Fibroblast of lung (primary cell): ENCODE results near the gene SEMA4D. TPM values are rescaled to one million over a fixed set of nuclear protein-coding genes. Genes with fewer than 3 reads are reported as not detected.
"Not testable (repeated sequence)": the region's sequence is repeated elsewhere in the genome, so short reads cannot be mapped to it uniquely, and the experiment has no call there.

Experiments
- DNase-seq, 2 donors: peaks; one replicate each; pipeline versions ENCODE4 v3.0.0 to v3.0.0-alpha.2; 2010; ENCODE audit warnings: low read depth in 2 of 2
- H2AFZ ChIP-seq: 2 replicates; pipeline ENCODE4 v1.5.1; 2012; ENCODE audit warnings: low read length, control low read depth, inconsistent platforms
- H3K27ac ChIP-seq: 2 replicates; pipeline ENCODE4 v1.5.1; 2011; ENCODE audit warnings: low read length, control low read depth; ENCODE audit not compliant: insufficient read depth
- H3K27me3 ChIP-seq: 2 replicates; pipeline ENCODE4 v1.5.1; 2011; ENCODE audit warnings: mild to moderate bottlenecking, low read length; ENCODE audit not compliant: control insufficient read depth, insufficient read depth
- H3K36me3 ChIP-seq: 2 replicates; pipeline ENCODE4 v1.5.1; 2011; ENCODE audit warnings: low read length; ENCODE audit not compliant: control insufficient read depth, insufficient read depth
- H3K4me1 ChIP-seq: 2 replicates; pipeline ENCODE4 v1.5.1; 2011; ENCODE audit warnings: low read length; ENCODE audit not compliant: control insufficient read depth, insufficient read depth; ENCODE audit errors: extremely low read depth
- H3K4me2 ChIP-seq: 2 replicates; pipeline ENCODE4 v1.5.1; 2011; ENCODE audit warnings: low read length, control low read depth; ENCODE audit not compliant: insufficient read depth; ENCODE audit errors: extremely low read depth
- H3K4me3 ChIP-seq, 4 experiments: fragments of 200-600 bp in 1 of 4; sonication (generic) in 1 of 4; replicated peaks in 1 of 4; 2 replicates each; pipeline ENCODE4 v1.5.1; 2011 to 2016; ENCODE audit warnings: low read length in 4 of 4, low read depth in 3 of 4, mild to moderate bottlenecking in 3 of 4, control low read depth in 2 of 4, inconsistent platforms in 1 of 4, mixed read lengths in 1 of 4; ENCODE audit not compliant: insufficient read depth in 1 of 4; ENCODE audit errors: control extremely low read depth in 1 of 4
- H3K79me2 ChIP-seq: 2 replicates; pipeline ENCODE4 v1.5.1; 2012; ENCODE audit warnings: mild to moderate bottlenecking, low read length, inconsistent platforms; ENCODE audit not compliant: control insufficient read depth, insufficient read depth
- H3K9ac ChIP-seq: 2 replicates; pipeline ENCODE4 v1.5.1; 2011; ENCODE audit warnings: mild to moderate bottlenecking, low read length, control low read depth; ENCODE audit not compliant: insufficient read depth
- H3K9me3 ChIP-seq: 2 replicates; pipeline ENCODE4 v1.5.1; 2012; ENCODE audit warnings: low read depth, low read length; ENCODE audit not compliant: control insufficient read depth, insufficient read depth
- H4K20me1 ChIP-seq: 2 replicates; pipeline ENCODE4 v1.5.1; 2011; ENCODE audit warnings: low read length; ENCODE audit not compliant: control insufficient read depth, insufficient read depth; ENCODE audit errors: extremely low read depth
- EZH2 ChIP-seq: IDR thresholded peaks from 2 replicates; pipeline ENCODE4 v1.5.1; 2012; ENCODE audit warnings: low read length, control low read depth, mild to moderate bottlenecking; ENCODE audit errors: missing control alignments
- polyA plus RNA-seq, 2 donors: library from polyadenylated mRNA; depleted of rRNA in 1 of 2; stranded (reverse) in 1 of 2; unstranded in 1 of 2; fragments of >200 nt; gene quantifications; 2 replicates each; pipeline ENCODE4 v1.2.1, GENCODE V29; 2011 to 2012; ENCODE audit warnings: missing spikeins in 1 of 2
- total RNA-seq: library from RNA; depleted of rRNA; stranded (reverse); fragments of >200 nt; gene quantifications from 2 replicates; pipeline ENCODE4 v1.2.1, GENCODE V29; 2014
- TF ChIP-seq, protein P1 (sequence below), 2 donors: IDR thresholded peaks in 1 of 2; conservative IDR thresholded peaks in 1 of 2; 1 replicate in 1 of 2; 2 replicates in 1 of 2; pipeline ENCODE4 v1.5.1; 2011 to 2012; ENCODE audit warnings: low read length in 2 of 2, control low read depth in 1 of 2, inconsistent platforms in 1 of 2, low read depth in 1 of 2, mild to moderate bottlenecking in 1 of 2

Gene SEMA4D
- total and polyA plus RNA-seq, 2 donors (not counting 1 experiment from before 2014, with no cell fraction given), result 0.67 to 2.6 TPM

DNA sequence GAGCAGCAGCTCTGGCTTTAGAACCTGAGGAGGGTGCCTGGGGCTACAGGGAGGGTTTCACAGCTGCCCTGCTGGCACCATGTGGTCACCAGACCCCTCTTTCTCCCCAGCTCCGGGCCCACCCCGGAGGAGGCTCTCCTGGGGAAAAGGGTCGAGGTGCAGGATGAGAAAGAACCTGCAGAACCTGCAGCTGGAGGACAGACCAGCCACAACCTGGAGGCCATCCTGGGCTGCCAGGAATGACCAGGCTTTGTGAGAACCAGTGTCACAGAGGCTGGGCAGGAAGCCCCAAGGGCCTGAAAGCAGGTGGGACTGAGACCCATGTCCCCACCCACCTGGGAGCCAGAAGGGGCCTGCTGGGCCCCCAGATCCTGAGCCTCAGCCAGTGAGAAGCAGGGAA is 23.0 kb downstream of the SEMA4D start:
- Histone ChIP-seq H3K79me2 (no peaks in the 10 kb centered on the region), H3K27ac (no peak overlapping the region), H3K4me3 (no peak overlapping the region), H3K9me3 (no peaks in the 10 kb centered on the region), H3K36me3 (no peaks in the 10 kb centered on the region), H3K4me1 (no peaks in the 10 kb centered on the region), H3K4me2 (no peak overlapping the region), H3K27me3 (no peaks in the 10 kb centered on the region), H4K20me1 (no peaks in the 10 kb centered on the region), H2AFZ (no peak overlapping the region), H3K9ac (no peak overlapping the region)
- TF ChIP-seq EZH2, result no peak
- TF ChIP-seq, protein P1, sequence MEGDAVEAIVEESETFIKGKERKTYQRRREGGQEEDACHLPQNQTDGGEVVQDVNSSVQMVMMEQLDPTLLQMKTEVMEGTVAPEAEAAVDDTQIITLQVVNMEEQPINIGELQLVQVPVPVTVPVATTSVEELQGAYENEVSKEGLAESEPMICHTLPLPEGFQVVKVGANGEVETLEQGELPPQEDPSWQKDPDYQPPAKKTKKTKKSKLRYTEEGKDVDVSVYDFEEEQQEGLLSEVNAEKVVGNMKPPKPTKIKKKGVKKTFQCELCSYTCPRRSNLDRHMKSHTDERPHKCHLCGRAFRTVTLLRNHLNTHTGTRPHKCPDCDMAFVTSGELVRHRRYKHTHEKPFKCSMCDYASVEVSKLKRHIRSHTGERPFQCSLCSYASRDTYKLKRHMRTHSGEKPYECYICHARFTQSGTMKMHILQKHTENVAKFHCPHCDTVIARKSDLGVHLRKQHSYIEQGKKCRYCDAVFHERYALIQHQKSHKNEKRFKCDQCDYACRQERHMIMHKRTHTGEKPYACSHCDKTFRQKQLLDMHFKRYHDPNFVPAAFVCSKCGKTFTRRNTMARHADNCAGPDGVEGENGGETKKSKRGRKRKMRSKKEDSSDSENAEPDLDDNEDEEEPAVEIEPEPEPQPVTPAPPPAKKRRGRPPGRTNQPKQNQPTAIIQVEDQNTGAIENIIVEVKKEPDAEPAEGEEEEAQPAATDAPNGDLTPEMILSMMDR (conservative IDR thresholded peaks at IDR 0.05 in 1 of 2, IDR thresholded peaks at IDR 0.05 in 1 of 2; ENCODE audit: low read depth in 1 of 2, low read length in 2 of 2), result no peak
- no peak for DNase-seq

DNA sequence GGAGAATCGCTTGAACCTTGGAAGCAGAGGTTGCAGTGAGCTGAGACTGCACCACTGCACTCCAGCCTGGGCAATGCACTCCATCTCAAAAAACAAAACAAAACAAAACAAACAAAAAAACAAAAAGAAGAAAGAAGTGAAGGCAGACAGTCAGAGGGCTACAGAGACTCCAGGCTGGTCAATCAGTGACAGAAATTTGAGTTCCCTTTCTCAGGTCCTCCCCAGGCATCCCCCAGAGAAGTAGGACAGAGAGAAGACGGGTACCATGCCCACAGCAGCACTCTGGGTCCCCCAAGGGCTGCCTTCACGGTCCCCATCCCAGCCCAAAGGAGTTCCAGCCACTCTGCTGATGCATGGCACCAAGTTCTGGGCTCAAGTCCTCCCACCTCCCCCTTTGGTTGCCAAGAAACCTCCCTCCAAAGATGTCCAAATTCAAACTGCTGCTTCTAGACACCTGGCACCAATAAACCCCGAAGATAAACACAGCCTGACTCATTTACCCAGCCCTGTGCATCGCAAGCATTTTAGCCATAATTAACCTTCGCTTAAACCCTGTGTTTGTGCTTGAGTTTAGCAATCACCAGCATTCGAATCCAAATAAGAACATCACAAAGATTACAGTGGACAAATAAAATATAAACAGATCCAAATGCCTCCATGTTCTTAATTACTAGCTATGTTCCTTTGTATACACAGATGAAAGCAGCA is 24.0 kb downstream of the SEMA4D start:
- Histone ChIP-seq H3K27me3 (no peaks in the 10 kb centered on the region), H3K4me2 (no peak overlapping the region), H3K9ac (no peak overlapping the region), H3K4me1 (no peaks in the 10 kb centered on the region), H3K79me2 (no peaks in the 10 kb centered on the region), H4K20me1 (no peaks in the 10 kb centered on the region), H3K36me3 (no peaks in the 10 kb centered on the region), H3K9me3 (no peaks in the 10 kb centered on the region), H2AFZ (no peak overlapping the region), H3K27ac (no peak overlapping the region), H3K4me3 (no peak overlapping the region)
- DNase-seq, result peak; percentile 29 to 69
- TF ChIP-seq EZH2, result no peak
- TF ChIP-seq, protein P1 (conservative IDR thresholded peaks at IDR 0.05 in 1 of 2, IDR thresholded peaks at IDR 0.05 in 1 of 2; ENCODE audit: low read depth in 1 of 2, low read length in 2 of 2), result no peak

DNA sequence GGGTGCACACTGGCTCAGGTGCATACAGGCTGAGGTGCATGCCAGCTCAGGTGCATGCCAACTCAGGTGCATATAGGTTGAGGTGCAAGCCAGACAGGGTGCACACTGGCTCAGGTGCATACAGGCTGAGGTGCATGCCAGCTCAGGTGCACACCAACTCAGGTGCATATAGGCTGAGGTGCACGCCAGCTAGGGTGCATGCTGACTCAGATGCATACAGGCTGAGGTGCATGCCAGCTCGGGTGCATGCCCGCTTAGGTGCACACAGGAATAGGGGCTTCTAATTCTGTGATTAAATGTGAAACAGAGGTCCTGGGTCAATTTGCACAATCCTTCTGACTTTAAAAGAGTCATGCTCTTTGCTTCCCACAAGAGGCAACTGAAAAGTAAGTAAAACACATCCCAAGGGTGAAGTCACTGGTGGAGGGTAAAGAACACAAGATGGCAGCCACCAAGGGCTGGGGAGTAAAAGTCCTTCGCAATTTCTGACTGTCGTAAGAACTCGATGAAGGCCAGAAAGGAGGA is 26.1 kb downstream of the SEMA4D start:
- DNase-seq, H3K27ac ChIP-seq, H3K79me2 ChIP-seq, H2AFZ ChIP-seq, H3K36me3 ChIP-seq, H3K9me3 ChIP-seq, H3K4me1 ChIP-seq, H3K4me2 ChIP-seq, H3K4me3 ChIP-seq, H3K27me3 ChIP-seq, H4K20me1 ChIP-seq, H3K9ac ChIP-seq: not testable (repeated sequence)
